H1 (cell line): Measurements from ENCODE around the gene ZDHHC1. TPM values are rescaled to one million over a fixed set of nuclear protein-coding genes. Genes with fewer than 3 reads are reported as not detected.

Experiments used
- ASH2L ChIP-seq: fragments of 200-600, 300-600 bp; sonication (generic); IDR thresholded peaks from one replicate; pipeline ENCODE4 v1.7.1; 2017; ENCODE audit warnings: low read length
- CTCF ChIP-seq, 3 experiments: IDR thresholded peaks; 1 replicate in 2 of 3; 2 replicates in 1 of 3; pipeline versions ENCODE4 v1.5.1 to v1.6.1; 2011; ENCODE audit warnings: low read length in 3 of 3, mild to moderate bottlenecking in 3 of 3, inconsistent platforms in 2 of 3, low read depth in 1 of 3, moderate library complexity in 1 of 3; ENCODE audit not compliant: insufficient read depth in 1 of 3; ENCODE audit errors: control extremely low read depth in 1 of 3
- EZH2 ChIP-seq: fragments of 200-600 bp; sonication (generic); IDR thresholded peaks from 2 replicates; pipeline ENCODE4 v1.7.1; 2012; ENCODE audit warnings: low read depth, mild to moderate bottlenecking, moderate library complexity, low read length, inconsistent platforms; ENCODE audit not compliant: severe bottlenecking
- GABPA ChIP-seq: IDR thresholded peaks from 2 replicates; pipeline ENCODE4 v1.6.1; 2011; ENCODE audit warnings: mild to moderate bottlenecking, low read length, moderate library complexity, borderline replicate concordance; ENCODE audit not compliant: insufficient read depth
- KDM1A ChIP-seq: fragments of 200-600, 300-600 bp; sonication (generic); IDR thresholded peaks from 2 replicates; pipeline ENCODE4 v1.7.1; 2016; ENCODE audit warnings: mild to moderate bottlenecking, low read length, borderline replicate concordance
- MAX ChIP-seq: IDR thresholded peaks from 2 replicates; pipeline ENCODE4 v1.6.1; 2012; ENCODE audit warnings: inconsistent platforms
- NANOG ChIP-seq: IDR thresholded peaks from 2 replicates; pipeline ENCODE4 v1.6.1; 2011; ENCODE audit warnings: low read length, low read depth, mild to moderate bottlenecking, inconsistent platforms; ENCODE audit not compliant: insufficient read depth, poor library complexity, severe bottlenecking
- PHF8 ChIP-seq: fragments of 200-600 bp; sonication (generic); conservative IDR thresholded peaks from 2 replicates; pipeline ENCODE4 v1.7.1; 2012; ENCODE audit warnings: low read depth, mild to moderate bottlenecking, inconsistent platforms, low read length, moderate library complexity
- RAD21 ChIP-seq, 2 experiments: IDR thresholded peaks in 1 of 2; conservative IDR thresholded peaks in 1 of 2; 2 replicates each; pipeline ENCODE4 v1.6.1; 2011; ENCODE audit warnings: low read depth in 2 of 2, low read length in 2 of 2, improper control_type of control experiment in 1 of 2, inconsistent platforms in 1 of 2, mild to moderate bottlenecking in 1 of 2, moderate library complexity in 1 of 2
- SIN3A ChIP-seq, 2 experiments: IDR thresholded peaks in 1 of 2; conservative IDR thresholded peaks in 1 of 2; 2 replicates each; pipeline ENCODE4 v1.6.1; 2011 to 2012; ENCODE audit warnings: low read length in 2 of 2, improper control_type of control experiment in 1 of 2, low read depth in 1 of 2, mild to moderate bottlenecking in 1 of 2
- TBP ChIP-seq: IDR thresholded peaks from 2 replicates; pipeline ENCODE4 v1.6.1; 2011; ENCODE audit warnings: low read depth, low read length, improper control_type of control experiment
- ZNF274 ChIP-seq: IDR thresholded peaks from 2 replicates; pipeline ENCODE4 v1.7.0; 2012; ENCODE audit warnings: low read length, borderline replicate concordance; ENCODE audit errors: extremely low read depth
- polyA plus RNA-seq, 7 experiments: library from polyadenylated mRNA; depleted of rRNA in 3 of 7; stranded (reverse) in 5 of 7; unstranded in 2 of 7; fragments of >200 nt in 5 of 7; fragments of 200-250 nt in 2 of 7; gene quantifications; 1 replicate in 5 of 7; 2 replicates in 1 of 7; 4 replicates in 1 of 7; pipeline versions ENCODE4 v1.2.1 to v1.2.3, GENCODE V29; 2011 to 2013; ENCODE audit warnings: missing spikeins in 2 of 7, mixed read lengths in 2 of 7
- total RNA-seq: library from RNA; stranded (reverse); fragmentation: NEBNext Ultra II Directional; extraction: Animal tissue kit (Norgen Biotek cat#: 25700); gene quantifications from 2 replicates; pipeline ENCODE4 v1.2.1, GENCODE V29; 2021

ZDHHC1 gene
- total and polyA plus RNA-seq, 2 of the 8 experiments (the other 6 are each of a cell fraction or from before 2014, with no cell fraction given): 3.1 to 4.9 TPM

GRCh38 chr16:67428146-67428731, 12.0 kb upstream of the ZDHHC1 start (continued):
- TF ChIP-seq CTCF (IDR thresholded peaks at IDR 0.05; ENCODE audit: control extremely low read depth in 1 of 3, insufficient read depth in 1 of 3, low read depth in 1 of 3, low read length in 3 of 3) (peak; percentile 96), KDM1A (no peak), SIN3A (conservative IDR thresholded peaks at IDR 0.05 in 1 of 2, IDR thresholded peaks at IDR 0.05 in 1 of 2; ENCODE audit: low read depth in 1 of 2, low read length in 2 of 2) (0 out of 4 replicates have a peak, but pooled peaks of 1 of the 2 experiments have one; percentile 24), MAX (peak; percentile 50), RAD21 (IDR thresholded peaks at IDR 0.05 in 1 of 2, conservative IDR thresholded peaks at IDR 0.05 in 1 of 2; ENCODE audit: low read depth in 2 of 2, low read length in 2 of 2) (peak; percentile 78 to 89), TBP (no peak), ZNF274 (no peak), ASH2L (no peak), NANOG (no peak), GABPA (0 out of 2 replicates have a peak, but pooled peaks have one; percentile 64), PHF8 (no peak), EZH2 (no peak)
